RWPE2 (cell line): ENCODE results near the gene TUBGCP4.
"Not testable (repeated sequence)": the region's sequence is repeated elsewhere in the genome, so short reads cannot be mapped to it uniquely, and the experiment has no call there.

Experiments
- ATAC-seq: fragments of 200-7000 bp; cut with Tn5 transposase; 3 replicates; pipeline ENCODE4 v1.9.1; 2021; ENCODE audit warnings: low read depth
- DNase-seq: peaks from one replicate; pipeline ENCODE4 v3.0.0-alpha.2; 2020; ENCODE audit warnings: low spot score
- H3K27ac ChIP-seq: fragments of 450-650 bp; 2 replicates; pipeline ENCODE4 v1.5.1; 2017; ENCODE audit warnings: mild to moderate bottlenecking; ENCODE audit not compliant: poor library complexity, severe bottlenecking
- H3K27me3 ChIP-seq: fragments of 250-450 bp; sonication (Bioruptor Pico); 2 replicates; pipeline ENCODE4 v1.5.1; 2021; ENCODE audit warnings: mild to moderate bottlenecking, moderate library complexity; ENCODE audit not compliant: insufficient read depth, poor library complexity, severe bottlenecking
- H3K36me3 ChIP-seq: fragments of 250-450 bp; sonication (Bioruptor Pico); 2 replicates; pipeline ENCODE4 v1.5.1; 2020; ENCODE audit warnings: low read depth, mild to moderate bottlenecking, moderate library complexity
- H3K4me1 ChIP-seq: fragments of 250-450 bp; sonication (Bioruptor Pico); 2 replicates; pipeline ENCODE4 v1.5.1; 2021; ENCODE audit warnings: mild to moderate bottlenecking, moderate library complexity; ENCODE audit not compliant: insufficient read depth, poor library complexity, severe bottlenecking
- H3K4me3 ChIP-seq: fragments of 250-450 bp; sonication (Bioruptor Pico); 2 replicates; pipeline ENCODE4 v1.5.1; 2021; ENCODE audit warnings: mild to moderate bottlenecking, moderate library complexity; ENCODE audit not compliant: severe bottlenecking
- H3K9me3 ChIP-seq: fragments of 250-450 bp; sonication (Bioruptor Pico); 2 replicates; pipeline ENCODE4 v1.5.1; 2021; ENCODE audit warnings: mild to moderate bottlenecking, moderate library complexity; ENCODE audit not compliant: severe bottlenecking
- TF ChIP-seq, protein P1 (sequence below): fragments of 450-650 bp; IDR thresholded peaks from one replicate; pipeline ENCODE4 v1.5.1; 2017; ENCODE audit warnings: mild to moderate bottlenecking, moderate library complexity; ENCODE audit not compliant: poor library complexity, severe bottlenecking

The TUBGCP4 gene

DNA sequence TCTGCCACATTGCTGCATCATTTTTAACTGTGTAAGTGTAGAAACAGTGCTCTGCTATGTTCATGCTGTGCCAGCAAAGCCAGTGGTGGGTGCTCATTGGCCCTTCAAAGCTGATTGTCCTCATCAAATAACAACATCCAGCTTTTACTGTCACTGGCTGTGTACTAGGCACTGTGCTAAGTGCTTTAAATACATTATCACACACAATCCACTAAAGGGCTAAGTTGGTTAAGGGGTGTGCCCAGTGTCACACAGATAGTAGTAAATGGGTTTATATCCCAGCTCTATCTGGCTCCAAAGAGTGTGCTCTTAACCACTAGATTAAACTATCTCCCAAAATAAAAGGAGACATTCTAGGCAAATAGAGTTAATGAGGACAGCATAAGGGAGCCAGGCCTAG, 7.7 kb downstream of the TUBGCP4 start:
- no peaks in the 10 kb centered on the region for H3K9me3 ChIP-seq
- no peak overlapping the region for H3K4me3 ChIP-seq
- no peaks in the 10 kb centered on the region for H3K27me3 ChIP-seq
- H3K36me3 ChIP-seq: peaks cover 86% of the 10 kb centered on the region
- H3K27ac ChIP-seq: no peak overlapping the region
- DNase-seq: no peak
- ATAC-seq: no peak
- H3K4me1 ChIP-seq: no peaks in the 10 kb centered on the region
- TF ChIP-seq, protein P1, sequence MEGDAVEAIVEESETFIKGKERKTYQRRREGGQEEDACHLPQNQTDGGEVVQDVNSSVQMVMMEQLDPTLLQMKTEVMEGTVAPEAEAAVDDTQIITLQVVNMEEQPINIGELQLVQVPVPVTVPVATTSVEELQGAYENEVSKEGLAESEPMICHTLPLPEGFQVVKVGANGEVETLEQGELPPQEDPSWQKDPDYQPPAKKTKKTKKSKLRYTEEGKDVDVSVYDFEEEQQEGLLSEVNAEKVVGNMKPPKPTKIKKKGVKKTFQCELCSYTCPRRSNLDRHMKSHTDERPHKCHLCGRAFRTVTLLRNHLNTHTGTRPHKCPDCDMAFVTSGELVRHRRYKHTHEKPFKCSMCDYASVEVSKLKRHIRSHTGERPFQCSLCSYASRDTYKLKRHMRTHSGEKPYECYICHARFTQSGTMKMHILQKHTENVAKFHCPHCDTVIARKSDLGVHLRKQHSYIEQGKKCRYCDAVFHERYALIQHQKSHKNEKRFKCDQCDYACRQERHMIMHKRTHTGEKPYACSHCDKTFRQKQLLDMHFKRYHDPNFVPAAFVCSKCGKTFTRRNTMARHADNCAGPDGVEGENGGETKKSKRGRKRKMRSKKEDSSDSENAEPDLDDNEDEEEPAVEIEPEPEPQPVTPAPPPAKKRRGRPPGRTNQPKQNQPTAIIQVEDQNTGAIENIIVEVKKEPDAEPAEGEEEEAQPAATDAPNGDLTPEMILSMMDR: no peak

DNA sequence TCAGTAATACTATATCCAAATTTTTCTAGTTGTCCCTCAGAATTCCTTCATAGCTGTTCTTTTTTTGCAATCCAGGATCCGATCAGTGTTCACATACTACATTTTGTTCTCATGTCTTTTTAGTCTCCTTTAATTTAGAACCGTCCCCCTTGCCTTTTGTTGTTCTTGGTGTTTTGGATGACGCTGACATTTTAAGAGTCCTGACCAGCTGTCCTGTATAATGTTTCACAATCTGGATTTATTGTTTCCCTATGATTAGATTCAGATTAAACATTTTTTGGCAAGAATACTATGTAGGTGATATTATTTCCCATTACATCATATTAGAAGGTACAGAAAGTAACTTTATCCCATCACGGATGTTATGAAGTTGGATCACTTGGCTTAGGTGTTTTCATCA, 11.4 kb downstream of the TUBGCP4 start:
- TF ChIP-seq, protein P1: no peak
- Histone ChIP-seq H3K27ac (no peak overlapping the region), H3K9me3 (no peaks in the 10 kb centered on the region), H3K4me3 (no peak overlapping the region), H3K36me3 (peaks cover 89% of the 10 kb centered on the region), H3K27me3 (no peaks in the 10 kb centered on the region), H3K4me1 (no peaks in the 10 kb centered on the region)
- no peak for DNase-seq
- no peak for ATAC-seq

DNA sequence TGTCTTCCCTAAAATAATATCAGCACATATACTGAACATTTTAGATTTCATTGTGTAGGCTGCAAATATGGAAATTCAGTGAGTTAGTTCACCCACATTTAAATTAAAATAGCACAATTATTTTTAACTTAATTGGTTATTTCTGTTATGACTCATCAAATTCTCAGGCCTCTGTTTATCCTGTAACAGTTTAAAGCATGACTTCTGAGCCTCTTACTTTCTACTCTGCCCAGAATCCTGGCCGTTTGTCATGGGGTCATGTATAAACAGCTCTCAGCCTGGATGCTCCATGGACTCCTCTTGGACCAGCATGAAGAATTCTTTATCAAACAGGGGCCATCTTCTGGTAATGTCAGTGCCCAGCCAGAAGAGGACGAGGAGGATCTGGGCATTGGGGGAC, 12.2 kb downstream of the TUBGCP4 start:
- no peak overlapping the region for H3K4me3 ChIP-seq
- no peaks in the 10 kb centered on the region for H3K9me3 ChIP-seq
- TF ChIP-seq, protein P1: no peak
- H3K27ac ChIP-seq: no peak overlapping the region
- no peak for ATAC-seq
- peaks cover 89% of the 10 kb centered on the region for H3K36me3 ChIP-seq
- no peaks in the 10 kb centered on the region for H3K27me3 ChIP-seq
- no peaks in the 10 kb centered on the region for H3K4me1 ChIP-seq
- DNase-seq: no peak

DNA sequence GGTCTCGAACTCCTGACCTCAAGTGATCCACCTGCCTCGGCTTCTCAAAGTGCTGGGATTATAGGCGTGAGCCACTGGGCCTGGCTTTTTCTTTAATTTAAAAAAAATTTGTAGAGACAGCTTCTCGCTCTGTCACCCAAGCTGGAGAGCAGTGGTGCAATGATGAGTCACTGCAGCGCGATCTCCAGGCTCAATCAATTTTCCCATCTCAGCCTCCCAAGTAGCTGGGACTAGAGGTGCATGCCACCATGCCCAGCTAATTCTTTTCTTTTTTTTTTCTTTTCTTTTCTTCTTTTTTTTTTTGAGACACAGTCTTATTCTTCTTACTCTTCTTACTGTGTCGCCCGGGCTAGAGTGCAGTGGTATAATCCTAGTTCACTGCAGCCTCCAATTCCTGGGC, 19.8 kb downstream of the TUBGCP4 start:
- Histone ChIP-seq H3K36me3 (peaks cover 71% of the 10 kb centered on the region), H3K4me3 (no peak overlapping the region), H3K4me1 (no peaks in the 10 kb centered on the region), H3K27ac (no peak overlapping the region), H3K9me3 (no peaks in the 10 kb centered on the region), H3K27me3 (no peaks in the 10 kb centered on the region)
- ATAC-seq: peak; percentile 42; the same call in 1 of the 3 replicates
- TF ChIP-seq, protein P1: no peak
- DNase-seq: no peak

DNA sequence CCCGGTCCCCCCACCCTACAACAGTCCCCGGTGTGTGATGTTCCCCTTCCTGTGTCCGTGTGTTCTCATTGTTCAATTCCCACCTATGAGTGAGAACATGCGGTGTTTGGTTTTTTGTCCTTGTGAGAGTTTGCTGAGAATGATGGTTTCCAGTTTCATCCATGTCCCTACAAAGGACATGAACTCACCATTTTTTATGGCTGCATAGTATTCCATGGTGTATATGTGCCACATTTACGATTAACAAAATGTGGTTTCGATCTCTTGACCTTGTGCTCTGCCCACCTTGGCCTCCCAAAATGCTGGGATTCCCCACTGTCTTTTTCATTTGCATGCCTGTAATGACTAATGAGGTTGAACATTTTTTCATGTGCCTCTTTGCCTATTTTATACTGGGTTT, 22.7 kb downstream of the TUBGCP4 start:
- DNase-seq, H3K4me3 ChIP-seq, H3K4me1 ChIP-seq, H3K27ac ChIP-seq, ATAC-seq, H3K27me3 ChIP-seq, H3K9me3 ChIP-seq: not testable (repeated sequence)
- H3K36me3 ChIP-seq: peaks cover 74% of the 10 kb centered on the region

DNA sequence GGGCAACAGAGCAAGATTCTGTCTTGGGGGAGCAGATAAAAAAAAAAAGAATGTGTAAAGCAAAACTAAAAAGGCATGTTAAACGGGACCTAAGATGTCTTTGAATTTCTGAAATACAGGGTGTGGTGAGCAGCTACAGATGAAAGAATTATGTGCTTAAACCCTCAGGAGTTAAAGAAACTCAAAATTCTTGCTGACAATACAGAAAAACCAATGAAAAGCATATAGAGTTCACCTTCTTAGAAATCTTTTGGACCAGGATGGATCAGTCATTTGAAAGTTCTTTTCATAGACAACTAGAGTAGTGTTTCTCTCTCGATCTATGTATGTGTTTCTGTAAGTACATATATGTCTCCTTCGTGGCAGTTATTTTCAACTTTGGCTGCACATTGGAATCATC, 31.4 kb downstream of the TUBGCP4 start:
- Histone ChIP-seq H3K4me1 (no peaks in the 10 kb centered on the region), H3K4me3 (no peak overlapping the region), H3K9me3 (no peaks in the 10 kb centered on the region), H3K36me3 (peaks cover 98% of the 10 kb centered on the region), H3K27ac (no peak overlapping the region), H3K27me3 (no peaks in the 10 kb centered on the region)
- DNase-seq (no peak), ATAC-seq (no peak)
- TF ChIP-seq, protein P1: no peak
